Sciatic nerve (tissue), 2 donors: ENCODE results near the gene SMU1. TPM values are rescaled to one million over a fixed set of nuclear protein-coding genes. Genes with fewer than 3 reads are reported as not detected.
A peak's percentile ranks its signal among the peaks of the same experiment; 100 is the strongest.
"Not testable (repeated sequence)": the region's sequence is repeated elsewhere in the genome, so short reads cannot be mapped to it uniquely, and the experiment has no call there.

Source experiments
- ATAC-seq: fragments of 200-7000 bp; cut with Tn5 transposase; one replicate; pipeline ENCODE4 v1.9.1; 2020; ENCODE audit warnings: mild to moderate bottlenecking, moderate library complexity
- DNase-seq: peaks from one replicate; pipeline ENCODE4 v3.0.0-alpha.2; 2020; ENCODE audit warnings: low spot score
- intact Hi-C: fragments of 100-400 bp; cut with DNase I; formaldehyde crosslinking; loops from one replicate; pipeline ENCODE4 v1.14.2; 2022
- total RNA-seq: library from RNA; stranded (reverse); fragmentation: NEBNext Ultra II Directional; extraction: Animal tissue kit (Norgen Biotek cat#: 25700); gene quantifications from one replicate; pipeline ENCODE4 v1.2.1, GENCODE V29; 2021
- donor health status: DM: no; HTN: no; CAD: no.
- donor health status: DM: no; HTN: no; CAD: no.

SMU1 gene
- total RNA-seq, 1 donor from 2014 or later, result 23.8 TPM

DNA sequence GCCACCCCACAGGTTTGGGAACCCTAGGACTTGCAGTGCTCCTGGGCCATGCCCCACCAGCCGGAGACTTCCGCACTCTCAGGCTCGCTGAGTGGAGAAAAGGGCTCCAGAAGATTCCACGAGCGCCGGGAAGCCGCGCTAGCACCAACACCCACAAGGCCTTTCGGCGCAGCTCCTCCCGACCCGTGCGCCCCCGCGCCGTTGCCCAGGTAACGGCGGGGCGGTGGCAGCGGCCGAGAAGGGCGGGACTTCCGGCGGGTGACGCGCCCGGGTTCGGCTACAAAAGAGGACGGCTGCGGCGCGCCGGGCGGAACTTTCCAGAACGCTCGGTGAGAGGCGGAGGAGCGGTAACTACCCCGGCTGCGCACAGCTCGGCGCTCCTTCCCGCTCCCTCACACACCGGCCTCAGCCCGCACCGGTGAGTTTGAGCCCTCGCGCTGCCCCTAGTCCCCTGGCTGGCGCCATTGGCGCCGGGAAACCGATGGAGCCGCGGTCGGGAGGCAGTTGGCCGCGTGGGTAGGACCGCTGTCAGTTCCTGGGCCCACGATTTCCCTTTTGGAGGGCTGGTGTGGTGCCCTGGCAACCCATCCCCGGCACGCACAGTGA, 51.4 kb downstream of the SMU1 start, which contains the start of gene DNAJA1:
TSS of gene DNAJA1 (plus strand) at position 308 of the 606 bp plus-strand sequence. CDS start 1,212 bp downstream, outside the sequence.
- ATAC-seq (peak; percentile 99), DNase-seq (peak; percentile 97)
- intact Hi-C loops, result no loop called here

DNA sequence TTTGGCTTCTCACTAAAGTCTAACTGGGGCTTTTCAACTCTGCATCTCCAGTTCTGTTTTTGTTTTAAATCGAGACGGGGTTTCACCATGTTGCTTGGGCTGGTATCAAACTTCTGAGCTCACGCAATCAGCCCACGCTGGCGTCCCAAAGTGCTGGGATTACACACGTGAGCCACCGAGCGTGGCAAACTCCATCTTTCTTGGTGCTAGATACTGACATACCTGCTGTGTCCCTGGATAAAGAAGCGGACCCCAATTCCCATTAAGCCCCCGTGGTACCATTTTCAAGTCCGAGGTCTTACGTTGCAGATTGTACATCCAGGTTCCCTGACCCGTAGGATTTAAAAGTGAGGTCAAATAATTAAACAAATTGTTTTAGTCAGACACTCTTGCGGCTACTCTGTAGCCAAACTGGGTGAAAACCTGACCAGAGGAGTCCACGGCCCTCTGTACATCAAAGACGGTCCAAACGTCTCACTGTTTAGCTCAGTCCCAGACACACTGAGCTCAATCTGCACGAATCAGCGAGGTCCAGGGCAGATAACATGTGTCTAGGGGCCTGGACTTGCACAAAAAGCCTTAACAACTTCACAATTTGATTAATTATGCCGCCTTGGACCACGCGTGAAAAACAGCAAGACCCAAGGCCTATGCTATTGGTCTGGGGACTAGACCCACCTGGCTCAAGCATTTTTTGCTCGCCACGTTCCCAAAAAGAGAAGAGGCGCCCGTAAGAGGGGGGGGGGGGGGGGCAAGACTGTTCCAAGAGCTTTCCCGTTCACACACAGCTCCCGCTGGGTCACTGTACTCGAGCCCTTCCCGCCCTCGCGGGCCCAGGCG, 52.1 kb downstream of the SMU1 start:
- DNase-seq, result no peak
- ATAC-seq, result peak; percentile 54
- intact Hi-C loops, result no loop called here

DNA sequence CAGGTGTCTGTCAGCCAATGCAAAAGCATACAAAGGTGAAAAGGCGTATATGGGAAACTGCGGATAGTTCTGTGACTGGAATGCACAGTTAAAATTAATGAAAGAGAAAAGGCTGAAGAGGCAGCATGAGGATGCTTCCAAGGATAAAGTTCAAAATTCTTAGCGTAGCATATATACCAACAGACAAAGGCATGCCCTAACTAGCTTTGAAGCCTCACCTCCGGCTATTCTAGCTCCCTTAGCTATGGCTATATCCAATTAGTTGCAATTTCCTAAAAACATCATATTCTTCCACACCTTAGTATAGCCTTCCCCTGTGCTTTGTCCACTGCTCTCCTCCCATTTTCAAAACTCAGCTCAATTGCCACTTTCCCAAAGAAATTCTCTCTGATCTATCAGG, 52.8 kb downstream of the SMU1 start:
- DNase-seq, result no peak
- no peak for ATAC-seq
- intact Hi-C loops, result no loop called here

DNA sequence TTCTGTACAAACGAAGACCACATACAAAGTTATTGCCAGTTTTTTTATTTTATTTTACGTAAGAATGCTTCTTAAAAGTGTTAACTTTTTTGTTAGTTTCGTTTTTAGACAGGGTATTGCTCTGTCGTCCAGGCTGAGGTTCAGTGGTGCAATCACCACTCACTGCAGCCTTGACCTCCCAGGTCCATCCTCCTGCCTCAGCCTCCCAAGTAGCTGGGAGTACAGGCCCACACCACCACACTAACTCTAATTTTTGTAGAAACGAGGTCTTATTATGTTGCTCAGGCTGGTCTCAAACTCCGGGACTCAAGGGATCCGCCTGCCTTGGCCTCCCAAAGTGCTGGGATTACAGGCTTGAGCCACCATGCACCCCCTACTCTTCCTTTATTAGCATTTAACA, 53.7 kb downstream of the SMU1 start:
- ATAC-seq, result no peak
- intact Hi-C loops, result no loop called here
- DNase-seq, result no peak

DNA sequence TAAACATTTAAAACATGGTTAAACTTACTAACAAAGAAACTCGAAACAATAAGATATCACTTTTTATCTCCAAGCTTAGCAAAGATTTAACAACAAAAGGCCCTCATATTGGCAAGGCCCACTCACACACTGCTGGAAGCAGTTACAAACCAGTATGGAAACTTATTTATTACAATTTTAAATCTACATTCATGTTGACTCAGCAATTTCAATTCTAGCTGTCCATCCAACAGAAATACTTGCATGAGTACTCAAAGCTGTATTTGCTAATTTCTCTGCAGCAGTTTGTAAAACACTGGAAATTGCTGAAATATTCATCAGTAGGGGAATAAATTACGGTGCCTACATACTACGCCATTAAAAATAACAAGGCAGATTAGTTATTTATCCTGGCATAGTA, 54.2 kb downstream of the SMU1 start:
- intact Hi-C loops, result no loop called here
- ATAC-seq, result no peak

DNA sequence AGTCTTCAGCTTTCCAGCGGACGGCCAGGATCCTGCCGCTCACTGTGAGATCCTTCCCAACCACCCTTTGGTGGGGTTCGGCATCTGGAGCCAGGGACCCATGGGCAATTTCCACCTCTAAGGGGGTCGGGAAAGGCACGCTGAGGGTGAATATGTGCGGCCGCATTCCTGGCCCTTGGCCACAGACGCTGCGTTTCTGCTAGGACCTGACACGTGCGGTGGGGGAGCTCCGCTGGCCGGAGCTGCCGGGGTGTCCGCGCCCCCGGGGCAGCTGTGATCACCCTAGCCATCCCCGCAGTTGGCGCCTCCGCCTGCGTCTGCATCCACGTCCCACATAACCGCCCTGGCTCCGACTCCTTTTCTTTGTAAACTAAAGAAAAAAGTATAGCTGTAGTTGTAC, 56.7 kb downstream of the SMU1 start:
- ATAC-seq (no peak), DNase-seq (no peak)
- intact Hi-C loops, result no loop called here

More for the DNA sequence above, 54.2 kb downstream of the SMU1 start:
- no peak for DNase-seq

DNA sequence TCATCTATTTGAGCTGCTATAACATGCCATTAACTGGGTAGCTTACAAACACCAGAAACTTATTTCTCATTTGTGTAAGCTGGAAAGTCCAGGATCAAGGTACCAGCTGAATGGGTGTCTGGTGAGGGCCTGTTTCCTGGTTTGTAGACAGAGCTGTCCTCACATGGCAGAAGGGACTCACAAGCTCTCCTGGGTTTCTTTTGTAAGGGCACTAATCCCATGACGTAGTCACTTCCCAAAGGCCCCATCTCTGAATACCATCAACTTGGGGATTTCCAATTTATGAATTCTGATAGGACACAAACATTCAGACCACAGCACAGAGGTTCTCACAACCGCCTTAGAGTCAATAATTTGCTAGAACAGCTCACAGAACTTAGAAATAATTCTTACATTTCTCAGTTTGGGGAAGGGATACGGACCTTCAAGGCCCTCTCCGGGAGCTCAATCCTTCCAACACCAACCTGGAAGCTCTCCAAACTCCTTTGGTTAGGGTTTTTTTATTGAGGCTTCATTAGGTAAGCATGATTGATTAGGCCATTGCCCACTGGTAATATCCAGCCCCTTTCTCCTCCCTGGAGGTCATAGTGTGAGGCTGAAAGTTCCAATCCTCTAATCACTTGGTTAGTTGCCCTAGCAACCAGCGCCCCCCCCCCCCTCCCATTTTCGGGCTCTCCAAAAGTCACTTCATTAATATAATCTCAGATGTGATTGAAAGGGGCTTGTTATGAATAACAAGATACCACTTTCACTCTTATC, 59.0 kb downstream of the SMU1 start:
- intact Hi-C loops, result no loop called here
- DNase-seq, result no peak
- ATAC-seq, result no peak

DNA sequence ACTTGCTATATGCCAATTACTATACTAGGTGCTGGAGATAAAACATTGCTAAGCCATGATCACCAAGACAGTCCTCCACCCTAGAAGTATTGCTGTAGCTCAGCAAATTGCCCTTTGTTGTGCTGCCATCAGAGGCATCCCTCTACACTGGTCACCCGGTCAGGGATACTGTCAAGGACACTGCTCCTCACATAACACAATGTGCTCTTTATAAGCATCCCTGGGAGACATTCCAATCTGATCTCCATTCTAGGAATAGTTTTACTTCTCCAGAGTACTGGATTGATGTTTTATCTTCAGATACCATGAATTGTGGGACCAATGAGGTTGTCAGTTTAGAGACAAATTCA, 61.8 kb downstream of the SMU1 start:
- DNase-seq (no peak), ATAC-seq (no peak)
- intact Hi-C loops, result no loop called here

DNA sequence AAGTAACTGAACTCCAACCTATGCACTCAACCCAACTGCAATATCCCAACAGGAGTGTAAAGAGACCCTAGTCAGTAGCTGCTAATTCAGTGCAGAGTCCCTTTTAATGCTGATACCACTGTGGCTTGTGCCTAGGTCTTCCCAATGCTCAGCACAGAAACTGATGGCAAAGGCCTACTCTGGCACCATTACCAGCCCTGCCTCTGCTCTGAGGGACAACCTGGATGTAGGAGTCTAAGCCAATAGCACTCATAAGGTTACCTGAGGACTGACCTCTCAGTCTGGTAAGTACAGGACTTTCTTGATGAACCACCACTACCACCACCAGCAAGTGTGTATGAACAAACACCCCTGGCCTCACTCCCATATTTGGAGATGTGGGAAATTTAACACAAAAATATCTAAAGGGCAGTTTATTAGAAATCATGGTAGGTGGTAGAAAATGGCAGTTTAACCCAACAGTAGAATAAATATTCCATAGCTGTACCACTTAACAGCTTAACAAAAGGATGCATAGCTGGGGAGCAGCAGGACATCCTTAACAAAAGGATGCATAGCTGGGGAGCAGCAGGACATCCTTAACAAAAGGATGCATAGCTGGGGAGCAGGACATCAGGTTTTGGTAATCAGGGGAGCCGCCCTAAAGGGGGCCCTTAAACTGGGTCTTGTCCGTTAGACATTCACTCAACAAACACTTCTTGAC, 62.4 kb downstream of the SMU1 start:
- intact Hi-C loops, result no loop called here
- no peak for ATAC-seq
- no peak for DNase-seq

DNA sequence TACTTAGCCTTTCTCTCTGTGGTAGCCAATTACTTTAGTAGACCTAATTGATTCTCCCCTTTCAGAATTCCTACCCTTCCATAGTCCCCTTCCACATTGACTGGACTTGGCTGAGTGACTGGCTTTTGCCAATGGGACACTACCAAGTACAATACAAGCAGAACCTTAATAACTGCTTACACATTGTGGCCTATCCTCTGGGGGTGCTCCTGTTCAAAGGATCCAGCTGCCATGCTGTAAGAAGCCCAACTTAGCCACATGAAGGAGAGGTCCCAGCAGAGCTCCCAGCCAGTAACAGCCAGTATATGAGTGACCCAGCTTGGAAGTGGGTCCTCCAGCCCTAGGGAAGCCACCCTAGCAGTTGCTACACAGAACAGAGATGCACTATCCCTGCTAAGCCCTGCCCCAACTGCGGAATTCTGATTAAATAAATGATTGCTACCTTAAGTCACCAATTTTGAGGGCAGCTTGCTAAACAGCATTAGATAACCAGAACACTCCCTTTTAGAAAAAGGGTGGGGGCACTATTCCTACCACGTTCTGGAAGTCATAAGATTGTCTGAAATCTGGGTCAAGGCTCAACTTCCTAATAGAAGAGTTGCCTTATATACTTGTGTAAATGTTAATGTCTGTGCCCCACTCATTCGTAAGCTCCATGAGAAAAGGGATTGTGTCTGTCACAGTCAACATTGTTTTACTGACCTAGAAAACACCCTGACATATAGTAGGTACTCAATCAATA, 64.0 kb downstream of the SMU1 start:
- ATAC-seq (no peak), DNase-seq (no peak)
- intact Hi-C loops, result no loop called here

DNA sequence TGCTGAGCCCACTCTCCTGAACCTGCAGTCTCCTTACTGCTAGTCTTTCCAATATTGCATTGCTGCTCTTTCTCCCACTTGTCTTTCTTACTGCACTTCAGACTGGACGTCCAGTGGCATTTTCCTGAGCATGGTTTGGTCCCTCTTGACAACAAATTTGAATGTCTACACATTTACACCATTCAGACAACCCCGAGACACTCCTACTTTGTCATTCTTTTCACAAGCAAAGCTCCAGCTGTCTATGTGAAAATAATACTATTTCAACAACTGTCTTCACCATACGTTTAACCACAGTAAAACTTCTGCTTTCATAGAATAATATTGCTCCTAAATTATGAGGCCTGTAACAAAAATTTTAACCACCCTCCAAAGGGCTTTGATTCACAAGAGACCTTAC, 64.6 kb downstream of the SMU1 start:
- DNase-seq (no peak), ATAC-seq (no peak)
- intact Hi-C loops, result no loop called here

DNA sequence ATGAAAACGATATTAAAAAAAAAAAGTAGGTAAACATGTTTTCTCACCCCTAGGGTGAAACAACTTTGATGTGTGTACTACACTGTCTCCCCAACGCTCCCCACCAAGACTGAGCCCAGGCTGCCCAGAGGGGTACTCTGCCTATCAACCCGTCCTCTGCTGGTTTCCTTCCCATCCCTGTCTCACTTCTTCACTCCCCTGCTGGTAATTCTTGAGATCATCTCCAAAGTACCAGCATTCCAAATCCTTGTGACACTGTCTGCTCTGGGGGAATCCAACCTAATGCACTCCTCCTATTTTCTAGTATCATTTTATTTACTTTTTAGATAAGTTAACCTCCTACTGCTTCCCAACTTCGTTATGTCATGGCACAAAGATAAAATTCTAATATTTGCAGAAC, 68.7 kb downstream of the SMU1 start:
- intact Hi-C loops, result no loop called here
- DNase-seq, result no peak
- no peak for ATAC-seq

DNA sequence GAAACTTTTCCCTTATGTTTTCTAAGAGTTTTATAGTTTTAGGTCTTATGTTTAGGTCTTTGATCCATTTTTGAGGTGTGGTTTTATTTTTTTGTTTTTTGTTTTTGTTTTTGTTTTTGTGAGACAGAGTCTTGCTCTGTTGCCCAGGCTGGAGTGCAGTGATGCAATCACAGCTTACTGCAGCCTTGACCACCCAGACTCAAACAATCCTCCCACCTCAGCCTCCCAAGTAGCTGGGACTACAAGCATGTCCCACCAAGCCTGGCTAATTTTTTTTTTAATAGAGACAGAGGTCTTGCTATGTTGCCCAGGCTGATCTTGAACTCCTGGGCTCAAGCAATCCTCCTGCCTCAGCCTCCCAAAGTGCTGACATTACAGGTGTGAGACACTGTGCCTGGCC, 71.1 kb downstream of the SMU1 start:
- ATAC-seq, DNase-seq, intact Hi-C loops: not testable (repeated sequence)

DNA sequence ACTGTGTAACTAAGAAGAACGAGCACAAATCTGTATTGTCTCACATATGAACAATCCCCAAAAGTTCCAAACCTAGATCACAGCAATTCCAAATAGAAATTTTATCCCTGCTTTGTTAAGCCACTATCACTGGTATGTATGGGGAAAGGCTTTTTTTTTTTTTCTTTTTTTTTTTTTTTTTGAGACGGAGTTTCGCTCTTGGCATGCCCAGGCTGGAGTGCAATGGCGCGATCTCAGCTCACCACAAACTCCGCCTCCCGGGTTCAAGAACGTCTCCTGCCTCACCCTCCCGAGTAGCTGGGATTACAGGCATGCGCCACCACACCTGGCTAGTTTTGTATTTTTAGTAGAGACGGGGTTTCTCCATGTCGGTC, 75.8 kb downstream of the SMU1 start:
- DNase-seq, intact Hi-C loops, ATAC-seq: not testable (repeated sequence)

DNA sequence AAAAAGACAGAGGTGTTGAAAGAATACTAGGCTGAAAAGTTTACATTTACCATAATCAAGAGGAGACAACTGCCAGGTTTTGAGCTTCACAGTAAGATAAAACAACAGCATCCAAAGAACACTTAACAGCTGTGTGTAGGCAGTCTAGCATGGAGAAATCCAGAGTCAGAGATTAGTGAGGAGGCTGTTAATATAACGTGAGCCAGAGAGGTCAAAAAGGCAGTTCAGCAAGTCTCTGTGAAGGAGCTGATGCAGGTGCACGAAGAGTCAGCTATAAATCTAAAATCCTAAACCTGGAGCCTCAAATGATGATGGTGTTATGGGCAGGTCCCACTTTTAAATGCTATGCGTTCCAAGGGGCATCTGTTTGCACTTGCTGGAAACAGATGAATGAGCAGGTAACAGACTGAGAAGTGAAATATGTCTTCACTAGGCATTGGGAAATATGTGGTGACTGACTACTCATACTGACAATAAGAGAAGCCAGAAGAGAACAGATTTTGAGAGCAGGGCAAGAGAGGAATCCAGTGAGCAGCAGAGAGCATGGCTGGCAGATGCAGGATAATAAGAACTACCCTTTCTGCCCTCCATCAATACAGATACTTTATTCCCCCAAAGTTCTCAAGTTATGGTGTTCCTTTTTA, 83.8 kb downstream of the SMU1 start:
- intact Hi-C loops, result no loop called here
- no peak for DNase-seq
- ATAC-seq, result no peak

DNA sequence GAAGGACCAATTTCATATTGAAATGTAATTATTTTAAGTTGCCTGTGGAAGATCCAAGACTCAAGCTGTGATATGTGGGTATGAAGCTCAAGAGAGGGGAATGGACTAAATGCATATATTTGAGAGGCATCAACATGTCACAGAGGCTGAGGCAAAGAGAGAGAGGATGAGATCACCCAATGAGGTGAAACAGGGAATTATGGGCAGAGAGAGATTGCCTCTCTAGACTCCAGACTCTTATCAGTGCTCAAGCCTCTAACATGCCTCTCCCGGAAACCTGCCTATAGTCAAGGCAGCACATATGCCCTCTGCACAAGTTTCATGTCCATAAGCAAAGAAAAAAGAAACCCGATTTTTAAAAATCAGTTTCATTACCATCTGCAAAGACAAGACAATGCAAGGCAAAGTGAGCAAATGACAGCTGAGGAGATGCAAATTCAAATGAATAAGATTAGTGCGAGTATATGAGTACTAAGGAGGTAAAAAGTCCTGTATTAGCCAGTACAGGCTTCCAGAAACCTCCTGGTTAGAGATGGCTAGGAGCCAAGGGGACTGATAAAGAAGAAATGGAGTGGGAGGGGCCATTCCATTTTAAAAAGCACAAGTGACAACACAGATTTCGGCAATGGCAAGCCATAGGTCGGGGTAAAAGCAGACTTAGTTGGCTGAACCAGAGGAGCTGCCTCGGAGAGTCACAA, 84.4 kb downstream of the SMU1 start:
- intact Hi-C loops, result no loop called here
- DNase-seq (no peak), ATAC-seq (no peak)
